Measurements from ENCODE around the gene FNDC11.

FNDC11 gene

DNA sequence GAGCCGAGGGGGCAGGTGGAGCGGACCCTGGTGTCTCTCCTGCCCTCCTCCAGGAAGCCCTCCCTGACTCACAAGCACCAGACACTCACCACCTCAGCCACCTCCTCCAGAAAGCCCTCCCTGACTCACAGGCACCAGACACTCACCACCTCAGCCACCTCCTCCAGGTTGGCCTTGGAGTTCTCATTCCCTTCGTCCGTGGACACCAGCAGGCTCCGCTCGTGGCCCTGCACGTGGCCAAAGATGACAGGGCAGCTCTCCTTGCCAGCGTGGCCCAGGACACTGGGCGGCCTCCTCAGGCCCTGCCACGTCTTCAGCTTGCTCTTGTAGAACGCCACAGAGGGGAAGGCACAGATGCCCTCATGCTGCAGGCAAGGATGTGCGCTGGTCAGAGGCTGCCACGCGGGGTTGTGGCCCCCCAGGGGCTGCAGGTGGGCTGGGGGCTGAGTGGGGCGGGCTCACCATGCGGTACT lies 6.4 kb downstream of the FNDC11 start:
- TF ChIP-seq, protein P1, sequence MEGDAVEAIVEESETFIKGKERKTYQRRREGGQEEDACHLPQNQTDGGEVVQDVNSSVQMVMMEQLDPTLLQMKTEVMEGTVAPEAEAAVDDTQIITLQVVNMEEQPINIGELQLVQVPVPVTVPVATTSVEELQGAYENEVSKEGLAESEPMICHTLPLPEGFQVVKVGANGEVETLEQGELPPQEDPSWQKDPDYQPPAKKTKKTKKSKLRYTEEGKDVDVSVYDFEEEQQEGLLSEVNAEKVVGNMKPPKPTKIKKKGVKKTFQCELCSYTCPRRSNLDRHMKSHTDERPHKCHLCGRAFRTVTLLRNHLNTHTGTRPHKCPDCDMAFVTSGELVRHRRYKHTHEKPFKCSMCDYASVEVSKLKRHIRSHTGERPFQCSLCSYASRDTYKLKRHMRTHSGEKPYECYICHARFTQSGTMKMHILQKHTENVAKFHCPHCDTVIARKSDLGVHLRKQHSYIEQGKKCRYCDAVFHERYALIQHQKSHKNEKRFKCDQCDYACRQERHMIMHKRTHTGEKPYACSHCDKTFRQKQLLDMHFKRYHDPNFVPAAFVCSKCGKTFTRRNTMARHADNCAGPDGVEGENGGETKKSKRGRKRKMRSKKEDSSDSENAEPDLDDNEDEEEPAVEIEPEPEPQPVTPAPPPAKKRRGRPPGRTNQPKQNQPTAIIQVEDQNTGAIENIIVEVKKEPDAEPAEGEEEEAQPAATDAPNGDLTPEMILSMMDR (conservative IDR thresholded peaks at IDR 0.05; ENCODE audit: control insufficient read depth, insufficient read depth, low read depth, low read length) = no peak
- no peak for DNase-seq (ENCODE audit: low read depth)

DNA sequence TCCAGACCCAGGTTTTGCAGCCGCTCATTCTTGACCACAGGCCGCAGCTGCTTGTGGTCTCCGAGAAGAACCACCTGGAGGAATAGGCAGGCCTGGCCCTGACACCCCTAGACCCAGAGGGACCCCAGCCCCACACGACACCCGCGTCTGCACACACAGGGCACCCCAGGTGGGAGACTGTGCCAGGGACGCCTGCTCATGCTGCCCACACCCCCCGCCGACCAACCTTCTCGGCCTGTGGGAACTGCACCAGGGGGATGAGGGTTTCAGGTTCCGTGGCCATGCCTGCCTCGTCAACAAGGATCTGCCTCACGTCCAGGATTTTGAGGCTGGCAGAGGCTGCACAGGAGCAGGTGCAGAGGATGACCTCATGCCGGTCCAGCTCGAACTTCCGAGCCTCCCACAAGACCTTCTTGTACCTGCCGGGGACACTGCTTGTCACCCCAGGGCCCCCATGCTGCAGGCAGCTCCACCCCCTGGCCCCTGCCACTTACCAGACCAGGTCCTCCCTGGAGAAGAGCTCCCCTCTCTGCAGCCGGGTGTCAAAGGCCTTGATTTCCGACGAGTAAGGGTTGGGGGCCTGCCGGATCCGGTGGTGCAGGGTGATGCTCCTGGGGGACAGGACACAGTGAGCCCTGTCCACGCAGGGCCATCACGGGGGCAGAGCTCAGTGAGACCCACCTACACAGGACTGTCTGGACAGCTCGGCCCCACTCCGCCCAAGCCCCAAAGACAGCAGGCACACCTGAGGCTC lies 7.1 kb downstream of the FNDC11 start:
- TF ChIP-seq, protein P1 (conservative IDR thresholded peaks at IDR 0.05; ENCODE audit: control insufficient read depth, insufficient read depth, low read depth, low read length) = no peak
- H3K4me3 ChIP-seq (ENCODE audit: control insufficient read depth, low read depth, low read length) = no peak overlapping the region
- DNase-seq (ENCODE audit: low read depth) = no peak

More for the DNA sequence above, 6.4 kb downstream of the FNDC11 start:
- H3K4me3 ChIP-seq (ENCODE audit: control insufficient read depth, low read depth, low read length) = no peak overlapping the region

DNA sequence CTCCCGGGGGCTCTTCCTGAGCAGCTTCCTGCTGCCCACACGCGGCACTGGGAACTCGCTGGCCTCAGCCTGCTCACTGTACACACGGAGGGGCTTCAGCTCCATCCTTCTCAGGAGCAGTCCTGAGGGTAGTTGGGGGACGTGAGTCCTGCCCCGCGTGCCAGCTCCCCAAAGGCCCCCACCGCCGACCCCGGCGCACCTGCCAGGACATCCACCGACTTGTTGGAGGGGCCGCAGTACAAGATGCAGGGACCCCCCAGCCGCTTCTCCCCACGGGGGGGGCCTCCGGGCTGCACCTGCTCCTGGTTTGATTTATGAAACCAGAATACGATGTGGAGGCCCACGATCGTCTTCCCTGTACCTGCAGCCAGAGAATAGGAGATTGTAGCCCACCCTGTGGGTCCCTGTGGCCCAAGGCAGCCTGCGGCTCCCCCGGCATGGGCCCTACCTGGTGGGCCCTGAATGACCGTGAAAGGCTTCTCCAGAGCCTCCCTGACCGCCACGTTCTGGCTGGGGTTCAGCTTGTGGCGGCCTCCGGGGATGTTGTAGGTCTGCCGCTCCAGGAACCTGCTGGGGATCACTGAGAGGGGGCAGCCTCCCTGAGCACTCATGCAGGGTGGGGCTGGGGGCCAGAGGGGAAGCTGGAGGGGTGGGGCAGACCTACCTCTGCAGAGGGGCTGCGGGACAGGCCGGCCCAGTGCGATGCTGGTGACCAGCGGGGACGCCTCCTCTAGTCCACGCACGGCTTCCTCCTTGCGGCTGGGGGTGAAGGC lies 7.9 kb downstream of the FNDC11 start:
- no peak for DNase-seq (ENCODE audit: low read depth)
- TF ChIP-seq, protein P1 (conservative IDR thresholded peaks at IDR 0.05; ENCODE audit: control insufficient read depth, insufficient read depth, low read depth, low read length) = no peak
- no peak overlapping the region for H3K4me3 ChIP-seq (ENCODE audit: control insufficient read depth, low read depth, low read length)

DNA sequence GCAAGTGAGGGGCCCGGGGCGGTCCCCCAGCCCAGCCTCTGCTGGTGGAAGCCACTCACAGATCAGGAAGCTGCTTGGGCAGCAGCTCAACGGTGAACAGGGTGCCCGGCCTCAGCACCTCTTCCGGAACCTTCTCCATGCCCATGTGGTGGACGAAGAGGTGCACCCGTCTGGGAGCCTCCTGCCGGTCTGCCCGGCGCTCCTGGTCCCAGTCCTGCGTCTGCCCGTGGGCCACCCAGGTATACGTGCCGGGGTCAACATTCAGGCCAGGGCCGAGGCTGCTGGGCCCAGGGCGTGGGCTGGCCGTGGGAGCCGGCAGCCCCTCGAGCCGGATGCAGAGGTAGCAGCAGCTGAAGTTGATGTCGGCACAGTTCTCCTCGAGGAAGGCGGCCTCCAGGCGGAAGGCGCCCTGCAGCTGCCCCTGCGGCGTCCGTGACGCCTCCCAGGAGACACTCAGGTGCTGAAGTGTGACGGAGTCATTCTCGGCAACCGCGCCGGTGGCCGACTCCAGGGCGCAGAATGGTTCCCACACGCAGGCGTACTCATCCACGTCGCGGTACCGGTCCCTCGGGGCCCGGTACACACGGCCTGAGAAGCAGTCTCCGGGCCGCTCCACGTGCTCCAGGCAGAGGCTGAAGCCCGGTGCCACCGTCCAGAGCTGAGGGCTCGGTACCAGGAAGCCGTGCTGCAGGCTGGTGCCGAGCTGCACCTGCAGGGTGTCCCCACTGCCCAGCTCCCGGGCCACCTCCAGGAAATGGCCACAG lies 8.7 kb downstream of the FNDC11 start:
- TF ChIP-seq, protein P1 (conservative IDR thresholded peaks at IDR 0.05; ENCODE audit: control insufficient read depth, insufficient read depth, low read depth, low read length) = no peak
- no peak for DNase-seq (ENCODE audit: low read depth)
- H3K4me3 ChIP-seq (ENCODE audit: control insufficient read depth, low read depth, low read length) = no peak overlapping the region

DNA sequence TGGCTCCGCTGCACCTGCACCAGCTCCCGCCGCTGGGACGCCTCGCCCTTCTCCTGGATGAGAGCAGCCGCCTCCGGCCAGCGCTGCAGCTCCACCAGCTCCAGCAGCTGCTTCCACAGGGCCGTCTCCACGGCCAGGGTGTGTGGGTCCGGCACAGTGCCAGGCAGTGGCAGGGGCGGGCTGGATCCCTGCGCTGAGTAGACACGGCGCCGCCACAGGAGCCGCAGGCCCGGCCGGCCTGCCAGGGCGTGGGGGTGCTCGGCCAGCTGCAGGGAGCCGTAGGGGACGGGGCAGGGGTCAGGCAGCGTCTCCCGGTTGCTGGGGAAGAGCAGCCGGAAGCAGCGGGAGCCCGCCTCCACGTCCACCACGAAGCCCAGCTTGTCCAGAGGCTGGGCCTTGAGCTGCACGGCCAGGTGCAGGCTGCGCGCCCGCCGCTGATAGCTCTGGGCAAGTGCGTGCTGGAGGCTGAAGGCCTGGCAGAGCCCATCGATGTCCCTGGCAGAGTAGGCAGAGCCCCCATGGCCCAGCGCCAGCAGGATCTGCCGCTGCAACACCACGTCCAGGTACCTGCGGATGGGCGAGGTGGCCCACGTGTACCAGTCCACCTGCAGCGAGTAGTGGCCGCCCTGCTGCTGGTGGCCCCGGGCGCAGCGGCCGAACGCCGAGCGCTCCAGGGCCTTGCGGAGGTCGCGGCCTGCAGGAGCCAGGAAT lies 9.4 kb downstream of the FNDC11 start:
- no peak overlapping the region for H3K4me3 ChIP-seq (ENCODE audit: control insufficient read depth, low read depth, low read length)
- DNase-seq (ENCODE audit: low read depth) = no peak
- TF ChIP-seq, protein P1 (conservative IDR thresholded peaks at IDR 0.05; ENCODE audit: control insufficient read depth, insufficient read depth, low read depth, low read length) = no peak

Data from fibroblast of mammary gland (primary cell).